HPDE6-E6E7 (cell line): ENCODE results near the gene TMEM86B.
A peak's percentile ranks its signal among the peaks of the same experiment; 100 is the strongest.
"Not testable (repeated sequence)": the region's sequence is repeated elsewhere in the genome, so short reads cannot be mapped to it uniquely, and the experiment has no call there.

Experiments used
- DNase-seq: peaks from one replicate; pipeline ENCODE4 v3.0.0; 2011; ENCODE audit warnings: missing footprints; ENCODE audit errors: extremely low spot score

TMEM86B gene

DNA sequence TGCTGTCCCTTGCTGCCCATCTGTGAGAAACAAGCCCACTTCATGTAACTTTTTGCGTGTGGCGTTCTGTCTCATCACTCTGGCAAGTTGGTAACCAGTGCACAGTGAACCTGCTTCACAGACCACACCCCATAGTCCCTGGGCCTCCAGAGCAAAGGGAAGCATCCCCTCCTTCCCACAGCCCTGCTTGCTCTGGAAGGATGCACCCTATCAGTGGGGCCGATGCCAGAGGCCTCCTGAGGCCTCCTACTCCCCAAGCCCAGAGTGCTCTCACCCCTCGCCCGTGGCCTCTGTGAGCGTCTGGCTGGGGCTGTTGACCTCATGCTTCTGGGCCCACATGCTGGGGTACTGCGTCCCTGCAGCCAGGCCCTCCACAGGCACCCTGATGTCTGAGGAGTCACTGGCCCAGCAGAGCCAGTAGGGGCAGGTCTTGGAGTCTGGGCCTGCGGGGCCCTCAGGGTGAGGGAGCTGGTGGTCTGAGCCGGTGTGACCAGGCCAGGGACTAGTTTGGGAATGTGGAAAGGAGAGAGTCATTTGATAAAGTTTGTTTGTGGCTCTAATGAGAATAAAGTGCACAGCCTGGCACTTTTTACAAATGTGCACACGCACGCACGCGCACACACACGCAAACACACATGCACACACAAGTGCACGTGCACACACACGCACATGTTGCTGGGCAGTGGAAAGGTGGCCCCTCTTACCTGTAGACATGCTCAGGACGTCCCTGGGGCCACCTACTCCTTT is 5.1 kb downstream of the TMEM86B start:
- DNase-seq, result no peak

DNA sequence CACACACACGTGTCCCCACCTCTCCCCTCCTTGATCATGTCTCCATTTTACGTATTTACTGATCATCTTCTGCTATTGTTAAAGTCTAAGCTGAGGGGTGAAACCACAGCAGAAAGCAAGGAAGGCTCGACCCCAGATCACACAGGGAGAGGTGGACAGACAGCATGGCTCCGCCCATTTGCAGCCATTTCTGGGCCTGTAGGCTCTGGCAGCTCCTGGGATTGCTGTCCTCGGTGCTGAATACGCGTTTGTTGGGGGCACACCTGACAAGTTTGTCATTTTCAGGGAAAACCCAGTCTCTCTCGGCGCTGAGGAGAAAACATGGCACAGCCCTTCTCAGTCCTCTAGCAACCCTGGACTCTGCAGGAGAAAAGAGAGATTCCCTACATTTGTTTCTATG is 8.0 kb downstream of the TMEM86B start:
- no peak for DNase-seq

DNA sequence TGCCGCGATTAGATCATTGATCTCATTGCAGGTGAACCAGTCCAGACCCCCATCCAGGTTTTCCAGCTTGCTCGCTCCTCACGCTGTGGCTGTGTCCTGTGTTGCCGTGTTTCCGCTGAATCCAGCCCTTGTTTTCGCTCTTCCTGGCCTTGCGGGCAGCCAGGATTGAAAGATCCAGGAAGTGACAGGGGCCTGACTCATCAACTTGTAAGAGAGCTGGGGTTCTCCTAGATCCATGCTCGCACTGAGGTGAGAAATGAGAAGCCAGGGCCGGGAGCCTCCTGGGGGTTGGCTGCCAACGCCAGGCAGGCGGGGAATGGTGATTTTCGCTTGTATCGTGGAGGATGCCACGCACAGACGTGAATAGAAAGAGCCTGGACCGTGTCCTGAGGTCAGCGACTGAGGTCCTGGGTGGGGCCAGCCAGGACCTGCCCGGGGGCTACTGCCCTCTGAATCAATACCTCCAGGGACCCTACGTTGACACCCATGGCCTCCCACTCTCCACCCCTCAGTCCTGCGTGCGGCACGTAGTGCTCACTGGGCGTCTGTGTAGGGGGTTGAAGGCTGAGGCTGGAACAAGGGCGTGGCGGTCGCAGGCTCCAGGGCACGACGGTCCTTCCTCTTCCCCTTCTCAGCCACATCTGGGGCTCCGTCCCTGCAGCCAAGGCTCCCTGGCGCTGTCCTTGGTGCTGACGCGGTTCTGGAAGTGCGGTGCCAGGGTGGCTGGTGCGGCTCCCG is 11.9 kb downstream of the TMEM86B start:
- DNase-seq, result peak; percentile 99

DNA sequence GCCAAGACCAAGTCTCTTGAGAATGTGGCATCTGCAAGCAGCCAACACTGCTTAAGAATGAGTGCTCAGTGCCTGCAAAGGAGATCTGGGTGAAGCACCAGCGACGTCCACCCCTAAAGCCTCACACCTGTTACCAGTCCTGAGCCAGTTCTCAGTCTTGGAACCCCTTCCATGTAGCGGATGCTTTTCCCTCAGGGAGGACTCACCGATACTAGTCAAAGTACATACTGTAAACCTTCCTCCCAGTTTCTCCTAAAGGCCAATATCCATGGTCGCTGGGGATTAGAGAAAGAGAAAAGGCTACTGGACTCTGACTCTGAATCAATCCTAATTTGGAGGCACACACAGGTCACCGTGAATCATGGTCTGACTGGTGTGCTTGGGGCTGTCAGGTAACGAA is 15.0 kb downstream of the TMEM86B start:
- no peak for DNase-seq

DNA sequence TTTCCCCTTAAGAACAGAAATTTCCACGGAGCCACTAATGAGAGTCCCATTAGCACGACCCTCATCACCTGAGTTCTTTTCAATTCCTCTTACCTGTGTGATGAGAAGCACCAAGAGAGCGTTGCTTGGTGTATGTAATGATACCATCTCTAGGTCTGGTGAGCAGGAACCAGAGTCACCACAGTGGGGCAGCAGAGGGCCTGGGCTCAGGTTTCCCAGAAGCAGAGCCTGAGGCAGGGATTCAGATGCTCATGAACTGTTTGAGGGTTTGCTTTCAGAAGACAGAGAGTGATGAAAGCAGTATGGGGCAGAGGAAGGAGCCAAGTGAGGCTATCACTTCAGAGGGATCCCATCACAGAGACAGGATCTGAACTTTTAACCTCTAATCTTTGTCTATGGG is 16.1 kb downstream of the TMEM86B start:
- no peak for DNase-seq

DNA sequence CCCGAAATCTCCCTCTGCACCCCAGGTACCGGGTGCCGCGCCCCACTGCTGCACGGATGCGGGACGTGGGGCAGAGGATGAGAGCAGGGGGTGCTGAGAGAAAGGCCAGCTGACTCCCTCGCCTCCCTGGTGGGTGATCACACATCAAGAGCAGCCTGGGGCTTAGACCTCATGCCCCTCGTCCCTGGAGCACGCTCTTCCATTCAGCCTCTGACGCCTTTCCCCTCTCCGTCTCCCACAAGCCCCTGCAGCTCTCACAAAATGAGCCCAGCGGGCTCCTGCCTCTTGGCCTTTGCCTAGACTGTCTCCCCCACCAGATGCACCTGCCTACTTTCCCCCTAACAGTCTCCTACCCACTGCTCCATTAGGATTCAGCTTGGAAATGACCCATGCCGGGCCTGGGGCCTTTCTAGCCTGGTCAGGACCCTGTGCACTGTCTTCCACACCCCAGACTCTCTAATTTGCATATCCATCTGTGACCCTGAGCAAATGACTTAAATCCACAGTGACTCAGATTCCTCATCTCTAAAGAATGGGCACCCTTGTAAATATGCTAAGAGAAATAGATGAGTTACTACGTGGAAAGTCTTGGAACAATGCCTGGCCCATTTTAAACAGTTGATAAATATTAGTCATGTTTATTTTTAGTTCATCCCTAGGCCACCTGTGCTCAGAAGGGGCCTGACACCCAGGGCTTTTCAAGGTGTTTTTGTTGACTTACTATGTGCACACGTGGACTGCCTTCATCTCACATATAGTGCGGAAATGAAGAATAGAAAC is 18.7 kb downstream of the TMEM86B start:
- DNase-seq, result peak; percentile 83

DNA sequence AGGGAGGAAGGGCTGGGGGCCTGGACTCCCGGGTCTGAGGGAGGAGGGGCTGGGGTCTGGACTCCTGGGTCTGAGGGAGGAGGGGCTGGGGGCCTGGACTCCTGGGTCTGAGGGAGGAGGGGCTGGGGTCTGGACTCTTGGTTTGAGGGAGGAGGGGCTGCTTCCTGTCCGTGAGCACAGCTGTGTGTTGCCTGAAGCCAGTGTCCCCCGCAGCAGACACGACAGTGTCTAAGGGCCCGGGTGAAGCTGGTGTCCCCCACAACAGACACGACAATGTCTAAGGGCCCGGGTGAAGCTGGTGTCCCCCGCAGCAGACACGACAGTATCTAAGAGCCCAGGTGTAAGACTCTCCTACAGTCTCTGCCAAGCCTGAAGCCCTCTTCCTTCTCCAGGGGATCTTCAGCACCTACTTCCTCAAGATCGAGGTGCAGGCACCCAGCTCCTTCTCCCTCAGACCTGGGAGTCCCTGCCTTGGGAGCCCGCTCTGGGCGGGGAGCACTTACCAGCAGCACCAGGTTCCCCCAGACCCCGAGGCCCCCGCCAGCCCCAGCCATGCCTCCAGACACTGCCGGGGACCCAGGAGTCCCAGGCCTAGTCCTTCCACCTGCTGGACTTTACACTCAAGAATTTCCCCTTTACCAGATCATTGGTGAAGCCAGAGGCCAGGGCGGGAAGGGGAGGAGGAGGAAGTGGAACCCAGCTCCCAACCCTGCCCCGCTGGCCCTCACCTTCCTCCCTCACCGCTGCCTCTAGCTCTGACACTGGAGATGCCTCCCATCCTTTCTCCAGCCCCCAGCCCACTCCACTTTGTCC is 19.5 kb downstream of the TMEM86B start, which contains the start of gene PTPRH:
PTPRH (minus strand) TSS at position 622 of the 813 bp plus-strand sequence; CDS start at position 554, 68 bp downstream.
- DNase-seq, result peak; percentile 39

DNA sequence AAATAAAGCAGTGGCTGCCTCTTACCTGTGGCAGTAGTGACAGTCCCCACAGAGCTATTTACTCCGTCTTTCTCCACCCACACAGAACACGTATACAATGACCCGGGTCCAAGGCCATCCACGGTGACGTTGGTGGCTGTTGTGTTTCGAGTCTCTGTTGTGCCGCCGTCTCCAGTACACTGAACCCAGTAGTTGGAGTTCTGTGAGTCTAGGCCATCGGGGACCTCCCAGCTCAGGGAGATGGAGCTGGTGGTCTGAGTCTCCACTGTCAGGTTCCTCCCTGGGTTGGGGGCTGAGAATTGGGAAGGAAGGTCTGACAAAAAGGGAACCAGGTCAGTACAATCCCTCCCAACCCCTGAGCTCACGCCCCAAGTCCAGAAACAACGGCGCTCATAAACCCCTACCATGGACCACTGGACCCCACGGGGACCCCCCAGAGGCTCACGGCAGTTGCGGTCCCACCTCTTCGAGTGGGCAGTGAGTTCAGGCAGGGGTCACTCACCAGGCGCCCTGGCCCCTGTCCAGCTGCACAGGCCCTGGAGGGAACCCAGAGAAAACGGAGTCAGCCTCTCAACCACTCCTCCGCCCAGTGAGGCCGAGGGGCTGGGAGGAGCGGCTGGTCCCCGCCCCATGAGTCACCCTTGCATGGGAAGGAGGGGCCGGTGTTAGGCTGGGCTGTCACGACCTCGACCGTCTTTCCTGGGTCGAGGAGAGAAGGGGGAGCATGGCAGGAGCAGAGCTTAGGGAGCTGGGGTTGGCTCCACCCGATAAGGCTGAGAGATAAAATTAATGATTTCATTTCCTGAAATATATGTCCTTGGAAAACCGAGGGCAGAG is 21.7 kb downstream of the TMEM86B start:
- DNase-seq, result peak; percentile 99

DNA sequence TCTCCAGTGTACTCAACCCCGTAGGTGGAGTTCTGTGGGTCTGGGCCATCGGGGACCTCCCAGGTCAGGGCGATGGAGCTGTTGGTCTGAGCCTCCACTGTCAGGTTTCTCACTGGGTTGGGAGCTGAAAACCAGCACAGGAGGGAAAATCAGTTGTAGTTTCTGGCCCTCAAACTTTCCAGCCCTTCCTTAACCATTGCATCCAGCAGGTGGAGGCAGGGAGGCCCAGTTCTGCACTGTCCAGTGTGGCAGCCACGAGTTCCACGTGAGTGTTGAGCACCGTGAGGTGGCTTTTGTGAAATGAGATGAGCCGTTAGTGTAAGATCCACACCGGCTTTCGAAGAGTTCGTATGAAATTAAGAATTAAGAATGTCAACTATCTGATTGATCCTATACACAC is 26.4 kb downstream of the TMEM86B start:
- not testable (repeated sequence) for DNase-seq

DNA sequence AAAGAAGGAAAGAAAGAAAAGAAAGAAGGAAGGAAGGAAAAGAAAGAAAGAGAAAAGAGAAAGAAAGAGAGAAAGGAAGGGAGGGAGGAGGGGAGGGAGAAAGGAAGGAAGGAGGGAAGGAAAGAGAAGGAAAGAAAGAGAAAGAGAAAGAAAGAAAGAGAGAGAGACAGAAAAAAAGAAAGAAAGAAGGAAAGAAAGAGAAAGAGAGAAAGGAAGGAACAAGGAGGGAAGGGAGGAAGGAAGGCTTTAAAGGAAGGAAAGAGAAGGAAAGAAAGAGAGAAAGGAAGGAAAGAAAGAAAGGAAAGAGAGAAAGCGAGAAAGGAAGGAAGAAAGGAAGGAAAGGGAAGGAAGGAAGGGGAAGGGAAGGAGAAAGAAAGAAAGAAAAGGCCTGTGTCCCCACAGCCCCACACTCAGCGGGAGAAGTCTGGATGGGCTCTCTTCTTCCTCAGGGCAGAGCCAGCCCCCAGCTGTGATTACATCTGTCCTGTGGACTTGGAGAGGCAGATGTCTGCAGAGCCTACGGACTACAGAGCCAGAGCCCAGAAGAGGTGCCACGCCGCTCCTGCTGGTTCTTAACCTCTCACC is 28.9 kb downstream of the TMEM86B start:
- DNase-seq, result no peak

DNA sequence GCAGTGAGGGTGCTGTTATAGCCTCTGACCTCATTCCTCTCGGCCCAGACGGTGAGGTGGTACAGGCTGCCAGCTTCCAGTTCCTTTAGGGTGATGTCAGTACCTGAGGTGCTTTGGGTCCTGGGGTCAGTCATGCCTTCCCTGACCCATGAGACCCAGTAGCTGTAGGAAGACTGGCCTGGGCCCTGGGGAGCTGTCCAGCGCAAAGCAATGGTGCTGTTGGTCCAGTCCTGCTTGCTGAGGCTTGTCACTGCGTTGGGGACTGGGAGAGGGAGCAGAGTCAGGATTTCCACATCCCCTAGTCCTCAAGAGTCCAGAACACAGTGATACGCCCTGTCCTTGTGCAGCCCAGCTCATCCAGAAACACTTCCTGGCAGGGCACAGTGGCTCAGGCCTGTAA is 29.9 kb downstream of the TMEM86B start:
- no peak for DNase-seq

DNA sequence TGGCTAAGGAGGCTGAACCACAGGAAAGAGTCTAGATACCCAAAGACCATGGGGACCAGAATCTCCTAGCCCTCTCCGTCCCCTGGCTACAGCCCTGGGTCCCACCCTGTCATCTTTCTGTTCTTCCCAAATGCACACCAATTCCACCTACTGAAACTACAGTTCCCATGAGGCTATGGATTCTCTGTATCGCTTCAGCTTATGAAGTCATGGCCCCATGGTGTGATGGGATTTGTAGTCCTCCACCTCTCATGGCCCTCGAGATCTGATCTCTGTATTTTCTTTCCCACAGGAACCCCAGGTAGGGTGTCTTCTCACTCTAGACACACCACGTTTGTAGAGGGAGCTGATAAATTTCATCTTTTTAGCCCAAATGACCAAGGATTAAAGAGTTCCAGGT is 31.0 kb downstream of the TMEM86B start:
- no peak for DNase-seq

DNA sequence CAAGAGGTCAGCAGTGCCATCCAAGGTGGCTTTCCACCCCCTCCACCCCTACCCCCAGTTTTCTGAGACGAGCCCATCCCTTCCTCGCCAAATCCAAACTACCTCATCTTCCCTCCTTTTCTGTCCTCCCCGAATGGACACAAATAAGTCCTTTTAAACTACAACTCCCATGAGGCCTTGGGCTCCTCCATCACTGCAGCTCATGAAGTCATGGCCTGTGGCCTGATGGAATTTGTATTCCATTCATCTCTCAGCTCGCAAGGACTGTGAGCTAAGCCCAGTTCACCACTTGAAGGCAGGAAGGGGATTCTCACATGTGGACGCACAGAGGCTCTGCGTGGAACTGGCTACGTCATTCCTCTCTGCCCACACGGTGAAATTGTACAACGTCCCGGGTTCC is 31.8 kb downstream of the TMEM86B start:
- DNase-seq, result no peak

DNA sequence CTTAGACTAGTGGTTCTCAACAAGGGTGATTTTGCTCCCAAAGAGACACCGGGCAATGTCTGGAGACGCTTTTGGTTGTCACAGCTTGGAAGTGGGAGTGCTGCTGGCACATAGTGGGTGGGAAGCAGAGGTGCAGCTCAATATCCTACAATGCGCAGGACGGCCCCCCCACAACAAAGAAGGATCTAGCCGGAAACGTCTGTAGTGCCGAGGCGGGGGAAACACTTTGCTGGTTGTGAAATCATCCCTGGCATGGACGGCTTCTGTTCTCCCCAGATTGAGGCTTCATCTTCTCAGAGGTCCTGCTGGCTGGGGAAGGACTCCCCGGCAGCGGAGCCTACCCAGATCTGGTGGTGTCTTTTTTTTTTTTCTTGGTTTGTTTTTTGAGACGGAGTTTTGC is 35.1 kb downstream of the TMEM86B start:
- no peak for DNase-seq

DNA sequence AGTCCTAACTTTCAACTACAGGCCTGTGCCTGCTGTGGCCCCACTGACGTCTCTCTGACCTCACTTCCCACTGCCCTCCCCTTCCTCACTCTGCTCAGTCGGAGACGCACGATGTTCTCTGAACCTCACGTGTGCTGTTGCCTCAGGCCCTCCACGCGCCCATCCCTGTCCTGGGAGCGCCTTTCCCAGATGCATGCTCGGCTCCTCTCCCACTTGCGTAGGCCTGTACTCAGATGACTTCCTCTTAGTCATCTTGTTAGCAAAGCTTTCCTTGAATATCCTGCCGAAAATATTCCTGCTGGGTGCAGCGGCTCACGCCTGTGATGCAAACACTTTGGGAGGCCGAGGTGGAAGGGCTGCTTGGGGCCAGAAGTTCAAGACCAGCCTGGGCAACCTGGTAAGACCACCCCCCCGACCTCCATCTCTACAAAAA is 39.1 kb downstream of the TMEM86B start:
- DNase-seq, result peak; percentile 99

DNA sequence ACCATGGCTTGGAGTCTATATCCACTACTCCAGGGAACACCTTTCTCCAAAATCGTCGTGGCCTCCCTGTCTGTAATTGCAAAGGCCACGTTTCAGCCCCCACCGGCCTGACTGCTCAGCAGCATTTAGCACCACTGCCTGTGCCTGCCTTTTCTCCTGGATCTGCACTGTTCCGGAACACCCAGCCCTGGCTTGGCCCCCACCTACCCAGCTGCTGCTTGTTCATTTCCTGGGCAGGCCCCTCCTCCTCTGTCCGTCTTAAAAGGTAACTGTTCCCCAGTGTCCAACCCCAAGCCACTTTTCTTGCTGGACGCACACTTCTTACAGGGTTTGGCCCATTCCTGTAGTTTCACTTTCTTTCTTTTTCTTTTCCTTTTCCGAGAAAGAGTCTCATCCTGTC is 39.9 kb downstream of the TMEM86B start:
- no peak for DNase-seq

DNA sequence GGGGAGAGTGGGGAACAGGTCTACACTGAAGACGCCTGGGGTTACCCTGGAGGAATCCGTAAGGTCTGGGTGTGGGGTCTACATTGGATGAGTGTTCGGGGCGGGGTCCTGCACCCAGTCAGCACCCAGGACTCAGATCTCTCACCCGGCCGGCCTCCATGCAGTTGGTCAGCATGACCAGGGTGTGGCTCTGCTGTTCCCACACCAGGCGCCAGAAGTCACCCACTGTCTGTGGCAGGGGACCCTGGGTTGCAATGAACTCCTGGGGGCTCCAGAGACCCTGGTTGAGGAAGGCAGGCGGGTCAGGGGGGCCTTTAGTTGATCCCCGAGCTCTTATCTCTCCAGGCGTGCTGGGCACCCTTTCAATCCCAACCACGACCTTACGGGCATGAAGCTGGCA is 42.5 kb downstream of the TMEM86B start:
- no peak for DNase-seq

DNA sequence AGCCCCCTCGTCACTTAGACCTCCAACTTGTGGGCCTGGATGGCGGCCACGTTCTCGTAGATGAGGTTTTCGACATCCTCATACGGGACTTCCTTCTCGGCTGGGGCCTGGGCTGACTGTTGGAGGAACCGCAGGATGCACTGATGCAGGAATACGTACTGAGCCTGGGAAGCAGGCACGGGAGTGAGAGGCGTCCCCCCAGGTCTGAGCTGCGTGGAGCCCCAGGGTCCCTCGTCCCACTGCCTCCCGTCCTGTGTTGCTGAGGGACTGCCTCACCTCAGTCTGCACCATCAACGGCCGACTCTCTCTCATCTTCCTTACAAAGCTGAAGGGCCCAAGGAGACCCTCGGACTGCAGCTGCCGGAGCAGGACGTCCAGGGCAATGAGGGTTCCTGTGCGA is 46.8 kb downstream of the TMEM86B start:
- DNase-seq, result no peak

DNA sequence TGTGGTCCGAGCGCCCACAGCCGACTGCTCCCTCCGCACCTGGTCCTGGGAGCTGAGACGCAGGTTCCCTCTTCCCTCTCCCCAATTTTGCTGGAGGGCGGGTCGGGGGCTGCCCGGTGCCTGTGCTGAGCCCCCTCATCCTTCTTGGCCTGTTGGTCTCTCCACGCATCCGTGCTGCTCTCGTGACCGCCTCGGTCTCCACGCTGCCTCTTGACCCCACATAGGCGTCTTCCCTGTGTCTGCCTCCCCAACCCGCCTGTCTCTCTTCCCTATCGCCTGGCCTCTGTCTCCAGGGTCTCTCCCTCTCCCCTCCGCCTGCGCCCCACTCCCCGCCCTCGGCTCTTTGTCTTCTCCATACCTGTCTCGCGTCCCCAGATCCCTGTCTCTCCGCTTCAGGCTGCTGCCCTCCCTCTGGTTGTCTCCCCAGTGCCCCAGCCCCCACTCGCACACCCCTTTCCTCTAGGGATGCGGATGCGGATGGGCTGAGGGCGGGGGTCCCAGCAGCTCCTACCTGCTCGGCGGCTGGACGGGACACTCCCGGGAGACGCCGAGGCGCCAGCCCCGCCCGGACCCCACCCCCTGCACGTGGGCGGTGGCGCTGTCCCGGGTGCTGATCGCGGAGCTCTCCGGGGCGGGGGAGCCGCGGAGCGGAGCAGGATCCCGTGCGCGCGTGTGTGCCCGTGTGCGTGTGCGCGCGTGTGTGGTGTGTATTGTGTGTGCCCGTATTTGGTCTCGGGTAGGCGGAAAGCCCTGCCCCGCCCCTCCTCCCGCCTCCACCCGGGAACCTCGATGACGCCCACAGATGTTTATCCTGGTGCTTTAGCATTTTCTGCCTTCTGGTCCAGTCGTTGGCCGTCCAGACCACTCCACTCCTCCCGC is 48.7 kb downstream of the TMEM86B start, which contains the start of gene SYT5:
SYT5 (minus strand) TSS at position 684 of the 879 bp plus-strand sequence. CDS start 1,248 bp downstream, outside the sequence.
- DNase-seq, result peak; percentile 57
